Measurements from ENCODE around the gene PPP1R3E. TPM values are rescaled to one million over a fixed set of nuclear protein-coding genes. Genes with fewer than 3 reads are reported as not detected.
A peak's percentile ranks its signal among the peaks of the same experiment; 100 is the strongest.

Gene PPP1R3E
- total and polyA plus RNA-seq, 2 of the 13 experiments (the other 11 are each of a cell fraction or from before 2014, with no cell fraction given): 16.5 to 26.5 TPM

DNA sequence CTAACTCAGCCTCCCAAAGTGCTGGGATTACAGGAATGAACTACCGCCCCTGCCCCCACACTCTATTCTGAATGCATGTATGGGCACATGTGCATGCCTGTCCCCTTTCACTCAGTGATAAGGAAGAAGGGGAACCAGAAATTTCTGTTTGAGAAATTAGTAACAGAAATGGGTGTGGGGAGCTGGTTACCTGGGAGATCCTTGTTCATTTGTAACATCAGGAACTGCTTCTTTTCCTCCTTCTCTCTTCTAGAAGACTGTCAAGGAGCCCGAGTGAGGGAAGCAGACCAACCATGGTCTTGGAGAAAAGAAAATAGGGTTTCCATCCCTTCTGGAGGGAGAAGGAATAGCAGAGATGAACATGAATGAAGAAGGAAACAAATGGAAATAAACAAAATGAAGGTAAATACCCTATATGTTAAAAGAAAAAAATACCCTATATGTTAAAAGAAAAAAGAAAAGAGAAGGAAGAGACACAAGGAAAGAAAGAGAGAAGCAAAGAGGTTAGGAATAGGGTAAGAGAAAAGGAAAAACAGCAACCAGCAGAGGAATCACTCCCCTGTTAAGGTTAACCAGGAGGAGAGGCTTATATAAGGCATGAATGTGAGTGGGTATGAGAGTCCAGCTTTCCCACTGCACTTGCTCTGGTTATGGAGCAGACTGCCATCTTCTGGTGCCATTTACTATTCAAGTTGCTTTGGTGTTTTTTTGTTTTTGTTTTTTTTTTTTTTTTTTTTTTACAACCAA is 3.3 kb downstream of the PPP1R3E start (continued):
- TF ChIP-seq, protein P1, sequence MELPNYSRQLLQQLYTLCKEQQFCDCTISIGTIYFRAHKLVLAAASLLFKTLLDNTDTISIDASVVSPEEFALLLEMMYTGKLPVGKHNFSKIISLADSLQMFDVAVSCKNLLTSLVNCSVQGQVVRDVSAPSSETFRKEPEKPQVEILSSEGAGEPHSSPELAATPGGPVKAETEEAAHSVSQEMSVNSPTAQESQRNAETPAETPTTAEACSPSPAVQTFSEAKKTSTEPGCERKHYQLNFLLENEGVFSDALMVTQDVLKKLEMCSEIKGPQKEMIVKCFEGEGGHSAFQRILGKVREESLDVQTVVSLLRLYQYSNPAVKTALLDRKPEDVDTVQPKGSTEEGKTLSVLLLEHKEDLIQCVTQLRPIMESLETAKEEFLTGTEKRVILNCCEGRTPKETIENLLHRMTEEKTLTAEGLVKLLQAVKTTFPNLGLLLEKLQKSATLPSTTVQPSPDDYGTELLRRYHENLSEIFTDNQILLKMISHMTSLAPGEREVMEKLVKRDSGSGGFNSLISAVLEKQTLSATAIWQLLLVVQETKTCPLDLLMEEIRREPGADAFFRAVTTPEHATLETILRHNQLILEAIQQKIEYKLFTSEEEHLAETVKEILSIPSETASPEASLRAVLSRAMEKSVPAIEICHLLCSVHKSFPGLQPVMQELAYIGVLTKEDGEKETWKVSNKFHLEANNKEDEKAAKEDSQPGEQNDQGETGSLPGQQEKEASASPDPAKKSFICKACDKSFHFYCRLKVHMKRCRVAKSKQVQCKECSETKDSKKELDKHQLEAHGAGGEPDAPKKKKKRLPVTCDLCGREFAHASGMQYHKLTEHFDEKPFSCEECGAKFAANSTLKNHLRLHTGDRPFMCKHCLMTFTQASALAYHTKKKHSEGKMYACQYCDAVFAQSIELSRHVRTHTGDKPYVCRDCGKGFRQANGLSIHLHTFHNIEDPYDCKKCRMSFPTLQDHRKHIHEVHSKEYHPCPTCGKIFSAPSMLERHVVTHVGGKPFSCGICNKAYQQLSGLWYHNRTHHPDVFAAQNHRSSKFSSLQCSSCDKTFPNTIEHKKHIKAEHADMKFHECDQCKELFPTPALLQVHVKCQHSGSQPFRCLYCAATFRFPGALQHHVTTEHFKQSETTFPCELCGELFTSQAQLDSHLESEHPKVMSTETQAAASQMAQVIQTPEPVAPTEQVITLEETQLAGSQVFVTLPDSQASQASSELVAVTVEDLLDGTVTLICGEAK (IDR thresholded peaks at IDR 0.05): peak; percentile 14; the same call in 1 of the 2 replicates
- TF ChIP-seq, protein P1 (CRISPR knock-in tag; IDR thresholded peaks at IDR 0.05): no peak
- peak; percentile 17; the same call in 1 of the 2 replicates for TF ChIP-seq ZBTB42 (CRISPR knock-in tag; IDR thresholded peaks at IDR 0.05)
- peak; percentile 90 for TF ChIP-seq ZNF12 (CRISPR knock-in tag; IDR thresholded peaks at IDR 0.05)
- TF ChIP-seq LCORL (IDR thresholded peaks at IDR 0.05): peak; percentile 51; the same call in 1 of the 2 replicates
- TF ChIP-seq LCORL (CRISPR knock-in tag; IDR thresholded peaks at IDR 0.05): no peak
- TF ChIP-seq ZNF124 (CRISPR knock-in tag; IDR thresholded peaks at IDR 0.05): 0 out of 2 replicates have a peak, but pooled peaks have one; percentile 53
- peak; percentile 55 for TF ChIP-seq SAP130 (CRISPR knock-in tag; IDR thresholded peaks at IDR 0.05; ENCODE audit: low read depth)
- TF ChIP-seq, protein P2, sequence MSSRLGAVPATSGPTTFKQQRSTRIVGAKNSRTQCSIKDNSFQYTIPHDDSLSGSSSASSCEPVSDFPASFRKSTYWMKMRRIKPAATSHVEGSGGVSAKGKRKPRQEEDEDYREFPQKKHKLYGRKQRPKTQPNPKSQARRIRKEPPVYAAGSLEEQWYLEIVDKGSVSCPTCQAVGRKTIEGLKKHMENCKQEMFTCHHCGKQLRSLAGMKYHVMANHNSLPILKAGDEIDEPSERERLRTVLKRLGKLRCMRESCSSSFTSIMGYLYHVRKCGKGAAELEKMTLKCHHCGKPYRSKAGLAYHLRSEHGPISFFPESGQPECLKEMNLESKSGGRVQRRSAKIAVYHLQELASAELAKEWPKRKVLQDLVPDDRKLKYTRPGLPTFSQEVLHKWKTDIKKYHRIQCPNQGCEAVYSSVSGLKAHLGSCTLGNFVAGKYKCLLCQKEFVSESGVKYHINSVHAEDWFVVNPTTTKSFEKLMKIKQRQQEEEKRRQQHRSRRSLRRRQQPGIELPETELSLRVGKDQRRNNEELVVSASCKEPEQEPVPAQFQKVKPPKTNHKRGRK (CRISPR knock-in tag; IDR thresholded peaks at IDR 0.05): peak; percentile 25; the same call in 1 of the 2 replicates
- 0 out of 2 replicates have a peak, but pooled peaks have one; percentile 2 for TF ChIP-seq RAD51 (IDR thresholded peaks at IDR 0.05; ENCODE audit: borderline replicate concordance)
- TF ChIP-seq YEATS2 (CRISPR knock-in tag; IDR thresholded peaks at IDR 0.05; ENCODE audit: borderline replicate concordance): peak; percentile 14; the same call in 1 of the 2 replicates
- TF ChIP-seq, protein P3, sequence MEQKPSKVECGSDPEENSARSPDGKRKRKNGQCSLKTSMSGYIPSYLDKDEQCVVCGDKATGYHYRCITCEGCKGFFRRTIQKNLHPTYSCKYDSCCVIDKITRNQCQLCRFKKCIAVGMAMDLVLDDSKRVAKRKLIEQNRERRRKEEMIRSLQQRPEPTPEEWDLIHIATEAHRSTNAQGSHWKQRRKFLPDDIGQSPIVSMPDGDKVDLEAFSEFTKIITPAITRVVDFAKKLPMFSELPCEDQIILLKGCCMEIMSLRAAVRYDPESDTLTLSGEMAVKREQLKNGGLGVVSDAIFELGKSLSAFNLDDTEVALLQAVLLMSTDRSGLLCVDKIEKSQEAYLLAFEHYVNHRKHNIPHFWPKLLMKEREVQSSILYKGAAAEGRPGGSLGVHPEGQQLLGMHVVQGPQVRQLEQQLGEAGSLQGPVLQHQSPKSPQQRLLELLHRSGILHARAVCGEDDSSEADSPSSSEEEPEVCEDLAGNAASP (CRISPR knock-in tag; IDR thresholded peaks at IDR 0.05; ENCODE audit: borderline replicate concordance): 0 out of 2 replicates have a peak, but pooled peaks have one; percentile 42
- TF ChIP-seq ATM (IDR thresholded peaks at IDR 0.05; ENCODE audit: borderline replicate concordance): peak; percentile 96
- TF ChIP-seq GATAD2A (CRISPR knock-in tag; IDR thresholded peaks at IDR 0.05): peak; percentile 55
- TF ChIP-seq ZBTB8A (CRISPR knock-in tag; IDR thresholded peaks at IDR 0.05; ENCODE audit: borderline replicate concordance, low read depth): no peak
- peak; percentile 80; the same call in 1 of the 2 replicates for TF ChIP-seq U2AF2 (IDR thresholded peaks at IDR 0.05; ENCODE audit: low read depth, low read length)
- TF ChIP-seq, protein P4, sequence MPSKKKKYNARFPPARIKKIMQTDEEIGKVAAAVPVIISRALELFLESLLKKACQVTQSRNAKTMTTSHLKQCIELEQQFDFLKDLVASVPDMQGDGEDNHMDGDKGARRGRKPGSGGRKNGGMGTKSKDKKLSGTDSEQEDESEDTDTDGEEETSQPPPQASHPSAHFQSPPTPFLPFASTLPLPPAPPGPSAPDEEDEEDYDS (CRISPR knock-in tag; IDR thresholded peaks at IDR 0.05): peak; percentile 37; the same call in 1 of the 2 replicates
- no peak for TF ChIP-seq MAFF (IDR thresholded peaks at IDR 0.05; ENCODE audit: low read depth, low read length)
